GM12878 (cell line): Measurements from ENCODE around the gene SOX18. TPM values are rescaled to one million over a fixed set of nuclear protein-coding genes. Genes with fewer than 3 reads are reported as not detected.

ENCODE experiments used
- ATF2 ChIP-seq: IDR thresholded peaks from 2 replicates; pipeline ENCODE4 v1.6.1; 2012; ENCODE audit warnings: low read length, inconsistent platforms
- BACH1 ChIP-seq: fragments of 450-650 bp; IDR thresholded peaks from 2 replicates; pipeline ENCODE4 v1.6.1; 2017; ENCODE audit warnings: mild to moderate bottlenecking, borderline replicate concordance
- BCL11A ChIP-seq: IDR thresholded peaks from 2 replicates; pipeline ENCODE4 v1.6.1; 2011; ENCODE audit warnings: low read depth, low read length
- CEBPB ChIP-seq, 2 experiments: fragments of 150-350 bp in 1 of 2; IDR thresholded peaks; 2 replicates each; pipeline ENCODE4 v1.6.1; 2012 to 2014; ENCODE audit warnings: low read depth in 2 of 2, low read length in 2 of 2, borderline replicate concordance in 1 of 2, inconsistent platforms in 1 of 2
- CHD2 ChIP-seq: IDR thresholded peaks from 2 replicates; pipeline ENCODE4 v1.6.1; 2011; ENCODE audit warnings: low read depth, low read length, improper control_type of control experiment, borderline replicate concordance
- CREB1 ChIP-seq: IDR thresholded peaks from 2 replicates; pipeline ENCODE4 v1.6.1; 2012; ENCODE audit warnings: low read depth, mild to moderate bottlenecking, inconsistent platforms
- CUX1 ChIP-seq: IDR thresholded peaks from 2 replicates; pipeline ENCODE4 v1.6.1; 2012; ENCODE audit warnings: improper control_type of control experiment, low read depth, low read length; ENCODE audit not compliant: insufficient replicate concordance
- EED ChIP-seq: sonication (generic); IDR thresholded peaks from 2 replicates; pipeline ENCODE4 v1.6.1; 2016; ENCODE audit warnings: antibody characterized with exemption, low read depth
- EGR1 ChIP-seq, 2 experiments: IDR thresholded peaks; 1 replicate in 1 of 2; 2 replicates in 1 of 2; pipeline ENCODE4 v1.6.1; 2011 to 2012; ENCODE audit warnings: low read depth in 2 of 2, low read length in 2 of 2, borderline replicate concordance in 1 of 2, mild to moderate bottlenecking in 1 of 2, moderate library complexity in 1 of 2
- EP300 ChIP-seq, 2 experiments: fragments of 150-350 bp in 1 of 2; IDR thresholded peaks; 2 replicates each; pipeline ENCODE4 v1.6.1; 2011 to 2012; ENCODE audit warnings: low read depth in 2 of 2, low read length in 2 of 2, borderline replicate concordance in 1 of 2, improper control_type of control experiment in 1 of 2, inconsistent platforms in 1 of 2; ENCODE audit not compliant: control insufficient read depth in 1 of 2
- IKZF2 ChIP-seq, 2 experiments: fragments of 450-650 bp; IDR thresholded peaks; 2 replicates each; pipeline ENCODE4 v1.6.1; 2017; ENCODE audit warnings: mild to moderate bottlenecking in 2 of 2, moderate library complexity in 2 of 2
- JUND ChIP-seq: IDR thresholded peaks from 2 replicates; pipeline ENCODE4 v1.6.1; 2012; ENCODE audit warnings: low read depth, mild to moderate bottlenecking, low read length, improper control_type of control experiment, moderate library complexity
- KDM1A ChIP-seq: fragments of 200-600 bp; sonication (generic); IDR thresholded peaks from 2 replicates; pipeline ENCODE4 v1.6.1; 2016; ENCODE audit warnings: borderline replicate concordance
- MTA2 ChIP-seq: fragments of 450-650 bp; IDR thresholded peaks from 2 replicates; pipeline ENCODE4 v1.6.1; 2016; ENCODE audit warnings: low read depth, mild to moderate bottlenecking, moderate library complexity
- PML ChIP-seq: IDR thresholded peaks from 2 replicates; pipeline ENCODE4 v1.6.1; 2012; ENCODE audit warnings: low read length, inconsistent platforms
- RAD21 ChIP-seq: IDR thresholded peaks from 2 replicates; pipeline ENCODE4 v1.6.1; 2011; ENCODE audit warnings: mild to moderate bottlenecking, low read depth, low read length, moderate library complexity; ENCODE audit not compliant: insufficient read depth
- RB1 ChIP-seq: fragments of 450-650 bp; formaldehyde crosslinking; IDR thresholded peaks from 2 replicates; pipeline ENCODE4 v1.6.1; 2017; ENCODE audit warnings: mild to moderate bottlenecking, borderline replicate concordance
- SRF ChIP-seq, 2 experiments: IDR thresholded peaks; 2 replicates each; pipeline ENCODE4 v1.6.1; 2011; ENCODE audit warnings: low read depth in 2 of 2, low read length in 2 of 2, mild to moderate bottlenecking in 1 of 2, moderate library complexity in 1 of 2
- TCF12 ChIP-seq: IDR thresholded peaks from 2 replicates; pipeline ENCODE4 v1.6.1; 2011; ENCODE audit warnings: low read depth, mild to moderate bottlenecking, low read length
- ZZZ3 ChIP-seq: IDR thresholded peaks from 2 replicates; pipeline ENCODE4 v1.6.1; 2011; ENCODE audit warnings: low read depth; ENCODE audit not compliant: control insufficient read depth, insufficient read length
- polyA plus RNA-seq, 11 experiments: library from polyadenylated mRNA; depleted of rRNA in 4 of 11; unstranded in 6 of 11; stranded (reverse) in 5 of 11; fragments of >200 nt; fragmentation: Nextera tagmentation in 4 of 11; fragmentation: Illumina TruSeq in 1 of 11; extraction: Ambion mirVana in 4 of 11; extraction: Trizol in 1 of 11; gene quantifications; 1 replicate in 1 of 11; 2 replicates in 10 of 11; pipeline versions ENCODE4 v1.2.1 to v1.2.3, GENCODE V29; 2011 to 2016; ENCODE audit warnings: inconsistent platforms in 2 of 11, missing spikeins in 2 of 11, low read depth in 1 of 11
- total RNA-seq, 4 experiments: library from RNA; depleted of rRNA in 3 of 4; stranded (reverse); fragments of >200 nt in 3 of 4; fragmentation: Illumina TruSeq in 1 of 4; extraction: Trizol in 1 of 4; gene quantifications; 2 replicates each; pipeline versions ENCODE4 v1.2.1 to v1.2.3, GENCODE V29; 2013 to 2021
- TF ChIP-seq, protein P1 (sequence below): fragments of 450-650 bp; IDR thresholded peaks from 2 replicates; pipeline ENCODE4 v1.6.1; 2018; ENCODE audit warnings: borderline replicate concordance, mild to moderate bottlenecking; ENCODE audit not compliant: partially characterized antibody

The SOX18 gene
- total and polyA plus RNA-seq, 10 of the 15 experiments (the other 5 are each of a cell fraction or from before 2014, with no cell fraction given), result 0.05 to 5.6 (median 0.28) TPM; not detected in 3

- TF ChIP-seq BCL11A (no peak), KDM1A (no peak), ZZZ3 (no peak), EED (peak; percentile 58; the same call in 1 of the 2 replicates), CUX1 (no peak), EP300 (IDR thresholded peaks at IDR 0.05; ENCODE audit: borderline replicate concordance in 1 of 2, control insufficient read depth in 1 of 2, low read depth in 2 of 2, low read length in 2 of 2) (no peak), JUND (no peak), IKZF2 (IDR thresholded peaks at IDR 0.05) (peak; percentile 33 to 45; a peak in 3 of 4 replicates), TCF12 (peak; percentile 87), MTA2 (0 out of 2 replicates have a peak, but pooled peaks have one; percentile 21), ATF2 (no peak), RAD21 (no peak), EGR1 (IDR thresholded peaks at IDR 0.05; ENCODE audit: borderline replicate concordance in 1 of 2, low read depth in 2 of 2, low read length in 2 of 2) (peak in 1 of 2 experiments; percentile 40; a peak in 1 of 3 replicates), BACH1 (peak; percentile 84), PML (no peak), CEBPB (IDR thresholded peaks at IDR 0.05; ENCODE audit: borderline replicate concordance in 1 of 2, low read depth in 2 of 2, low read length in 2 of 2) (no peak), SRF (IDR thresholded peaks at IDR 0.05; ENCODE audit: low read depth in 2 of 2, low read length in 2 of 2) (no peak), CREB1 (no peak), CHD2 (0 out of 2 replicates have a peak, but pooled peaks have one; percentile 28), RB1 (peak; percentile 28; the same call in 1 of the 2 replicates)
- TF ChIP-seq, protein P1, sequence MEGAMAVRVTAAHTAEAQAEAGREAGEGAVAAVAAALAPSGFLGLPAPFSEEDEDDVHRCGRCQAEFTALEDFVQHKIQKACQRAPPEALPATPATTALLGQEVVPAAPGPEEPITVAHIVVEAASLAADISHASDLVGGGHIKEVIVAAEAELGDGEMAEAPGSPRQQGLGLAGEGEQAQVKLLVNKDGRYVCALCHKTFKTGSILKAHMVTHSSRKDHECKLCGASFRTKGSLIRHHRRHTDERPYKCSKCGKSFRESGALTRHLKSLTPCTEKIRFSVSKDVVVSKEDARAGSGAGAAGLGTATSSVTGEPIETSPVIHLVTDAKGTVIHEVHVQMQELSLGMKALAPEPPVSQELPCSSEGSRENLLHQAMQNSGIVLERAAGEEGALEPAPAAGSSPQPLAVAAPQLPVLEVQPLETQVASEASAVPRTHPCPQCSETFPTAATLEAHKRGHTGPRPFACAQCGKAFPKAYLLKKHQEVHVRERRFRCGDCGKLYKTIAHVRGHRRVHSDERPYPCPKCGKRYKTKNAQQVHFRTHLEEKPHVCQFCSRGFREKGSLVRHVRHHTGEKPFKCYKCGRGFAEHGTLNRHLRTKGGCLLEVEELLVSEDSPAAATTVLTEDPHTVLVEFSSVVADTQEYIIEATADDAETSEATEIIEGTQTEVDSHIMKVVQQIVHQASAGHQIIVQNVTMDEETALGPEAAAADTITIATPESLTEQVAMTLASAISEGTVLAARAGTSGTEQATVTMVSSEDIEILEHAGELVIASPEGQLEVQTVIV, result peak; percentile 18
Measured at GRCh38 chr20:64042054-64042781, 7.2 kb downstream of the SOX18 start (continued).
